Upper lobe of right lung (tissue), 1 donor: ENCODE results near the gene DCUN1D3. TPM values are rescaled to one million over a fixed set of nuclear protein-coding genes. Genes with fewer than 3 reads are reported as not detected.
A peak's percentile ranks its signal among the peaks of the same experiment; 100 is the strongest.
"Not testable (repeated sequence)": the region's sequence is repeated elsewhere in the genome, so short reads cannot be mapped to it uniquely, and the experiment has no call there.

Source experiments
- ATAC-seq: fragments of 200-7000 bp; cut with Tn5 transposase; one replicate; pipeline ENCODE4 v1.9.1; 2020; ENCODE audit warnings: mild to moderate bottlenecking, moderate library complexity
- DNase-seq: peaks from one replicate; pipeline ENCODE4 v3.0.0-alpha.2; 2020
- H3K27ac ChIP-seq: fragments of 200-600 bp; one replicate; pipeline ENCODE4 v1.8.0; 2022
- H3K27me3 ChIP-seq: fragments of 200-600 bp; one replicate; pipeline ENCODE4 v1.8.0; 2022; ENCODE audit warnings: mild to moderate bottlenecking
- H3K36me3 ChIP-seq: fragments of 200-600 bp; one replicate; pipeline ENCODE4 v1.8.0; 2022
- H3K4me1 ChIP-seq: fragments of 200-600 bp; one replicate; pipeline ENCODE4 v1.8.0; 2022
- H3K4me3 ChIP-seq: fragments of 200-600 bp; one replicate; pipeline ENCODE4 v1.8.0; 2022; ENCODE audit warnings: mild to moderate bottlenecking
- H3K9me3 ChIP-seq: fragments of 200-600 bp; one replicate; pipeline ENCODE4 v1.8.0; 2022
- CTCF ChIP-seq: fragments of 200-600 bp; IDR thresholded peaks from one replicate; pipeline ENCODE4 v1.8.0; 2022; ENCODE audit warnings: antibody characterized with exemption
- intact Hi-C: fragments of 100-400 bp; cut with DNase I; formaldehyde crosslinking; loops from one replicate; pipeline ENCODE4 v1.11.0; 2022
- total RNA-seq: library from RNA; stranded (reverse); fragmentation: NEBNext Ultra II Directional; extraction: Animal tissue kit (Norgen Biotek cat#: 25700); gene quantifications from one replicate; pipeline ENCODE4 v1.2.1, GENCODE V29; 2021
- donor health status: DM: no; HTN: yes; CAD: no; lungs with severe emphysema.

Gene DCUN1D3
- total RNA-seq, 1 donor from 2014 or later, result 28.7 TPM

- no peaks in the 10 kb centered on the region for H3K9me3 ChIP-seq
- no peaks in the 10 kb centered on the region for H3K27me3 ChIP-seq
- DNase-seq, result no peak
- peak; percentile 38 for ATAC-seq
- intact Hi-C loops, result no loop called here
- H3K4me3 ChIP-seq, result no peak overlapping the region
- no peak for TF ChIP-seq CTCF
- no peaks in the 10 kb centered on the region for H3K4me1 ChIP-seq
- no peak overlapping the region for H3K27ac ChIP-seq
- H3K36me3 ChIP-seq, result no peaks in the 10 kb centered on the region
These were observed 38.3 kb upstream of the DCUN1D3 start for GRCh38 chr16:20938426-20938825.

- Histone ChIP-seq H3K4me1 (no peaks in the 10 kb centered on the region), H3K9me3 (no peaks in the 10 kb centered on the region), H3K27ac (no peak overlapping the region), H3K27me3 (no peaks in the 10 kb centered on the region), H3K4me3 (no peak overlapping the region), H3K36me3 (no peaks in the 10 kb centered on the region)
- no peak for TF ChIP-seq CTCF
- DNase-seq (no peak), ATAC-seq (no peak)
- intact Hi-C loops, result no loop called here
These were observed 37.6 kb upstream of the DCUN1D3 start for GRCh38 chr16:20937736-20938135.

GRCh38 chr16:20933589-20933988 lies 33.4 kb upstream of the DCUN1D3 start:
- DNase-seq (no peak), ATAC-seq (no peak)
- no peak for TF ChIP-seq CTCF
- Histone ChIP-seq H3K4me3 (no peak overlapping the region), H3K9me3 (no peaks in the 10 kb centered on the region), H3K36me3 (no peaks in the 10 kb centered on the region), H3K27ac (no peak overlapping the region), H3K27me3 (no peaks in the 10 kb centered on the region), H3K4me1 (peaks cover 10% of the 10 kb centered on the region)
- intact Hi-C loops, result no loop called here

- H3K9me3 ChIP-seq, result no peaks in the 10 kb centered on the region
- ATAC-seq (peak; percentile 13), DNase-seq (no peak)
- no peak for TF ChIP-seq CTCF
- no peaks in the 10 kb centered on the region for H3K36me3 ChIP-seq
- intact Hi-C loops, result no loop called here
- H3K4me3 ChIP-seq, result no peak overlapping the region
- peak overlapping the region; percentile 72 for H3K27ac ChIP-seq
- no peaks in the 10 kb centered on the region for H3K27me3 ChIP-seq
- H3K4me1 ChIP-seq, result peaks cover 10% of the 10 kb centered on the region
These were observed 31.0 kb upstream of the DCUN1D3 start for GRCh38 chr16:20931066-20931600.

- no peak for TF ChIP-seq CTCF
- H3K27me3 ChIP-seq, result no peaks in the 10 kb centered on the region
- peaks cover 10% of the 10 kb centered on the region for H3K4me1 ChIP-seq
- intact Hi-C loops, result no loop called here
- no peaks in the 10 kb centered on the region for H3K36me3 ChIP-seq
- H3K4me3 ChIP-seq, result no peak overlapping the region
- DNase-seq, result no peak
- peak overlapping the region; percentile 72 for H3K27ac ChIP-seq
- H3K9me3 ChIP-seq, result no peaks in the 10 kb centered on the region
- ATAC-seq, result peak; percentile 13
These were observed 30.2 kb upstream of the DCUN1D3 start for GRCh38 chr16:20930365-20930690.

GRCh38 chr16:20929676-20930364 lies 29.7 kb upstream of the DCUN1D3 start:
- DNase-seq, intact Hi-C loops, H3K4me3 ChIP-seq, H3K27me3 ChIP-seq, H3K9me3 ChIP-seq, H3K36me3 ChIP-seq, H3K4me1 ChIP-seq: not testable (repeated sequence)
- peak overlapping the region; percentile 36 for H3K27ac ChIP-seq
- peak; percentile 15 for ATAC-seq
